Stomach (tissue), 4 donors: ENCODE data around the gene PSMD14.

Source experiments
- CTCF ChIP-seq, 7 experiments: fragments of 450-650 bp in 4 of 7; fragments of 200-600 bp in 3 of 7; sonication (generic) in 3 of 7; IDR thresholded peaks; one replicate each; pipeline ENCODE4 v1.5.1; 2016 to 2019; ENCODE audit warnings: antibody characterized with exemption in 7 of 7, control low read depth in 2 of 7, mild to moderate bottlenecking in 1 of 7
- EP300 ChIP-seq: sonication (generic); formaldehyde crosslinking; IDR thresholded peaks from one replicate; pipeline ENCODE4 v1.6.1; 2017; ENCODE audit warnings: antibody characterized with exemption
- POLR2A ChIP-seq, 4 donors: fragments of 450-650 bp; IDR thresholded peaks; one replicate each; pipeline ENCODE4 v1.6.1; 2016; ENCODE audit warnings: antibody characterized with exemption in 4 of 4, control low read depth in 2 of 4, mild to moderate bottlenecking in 1 of 4, moderate library complexity in 1 of 4

DNA sequence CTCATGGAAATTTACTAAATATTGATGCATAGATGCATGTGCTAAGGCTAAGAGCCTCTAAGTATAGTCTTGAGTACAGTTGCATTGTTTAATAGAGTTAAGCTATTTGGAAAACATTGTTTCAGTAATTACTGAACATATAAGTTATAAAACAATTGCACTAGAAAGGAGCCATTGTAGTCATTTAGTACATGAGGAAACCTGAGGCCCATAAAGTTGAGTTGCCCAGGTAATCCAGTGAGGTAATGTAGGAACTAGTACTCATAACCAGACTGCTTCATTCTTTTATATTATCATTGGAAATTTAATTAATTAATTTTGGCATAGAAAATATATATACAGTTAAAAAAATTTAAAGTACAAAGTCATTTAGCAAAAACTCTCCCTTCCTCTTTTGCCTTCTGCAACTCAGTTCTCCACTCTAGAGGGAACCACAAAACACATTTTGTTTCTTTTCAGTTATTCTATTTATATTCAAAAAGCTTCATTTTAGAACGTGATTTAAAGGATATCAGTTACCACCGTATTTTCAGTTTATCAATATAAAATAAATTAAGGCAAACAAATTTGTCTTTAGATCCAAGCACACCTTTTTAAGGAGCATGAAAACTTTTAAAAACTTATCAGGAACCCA, 80.0 kb downstream of the PSMD14 start:
- no peak for TF ChIP-seq CTCF (IDR thresholded peaks at IDR 0.05)
- TF ChIP-seq EP300 = no peak
- no peak for TF ChIP-seq POLR2A (IDR thresholded peaks at IDR 0.05)
